Mucosa of stomach (tissue), 1 donor: ENCODE results near the gene PRKAR2A.
"Not testable (repeated sequence)": the region's sequence is repeated elsewhere in the genome, so short reads cannot be mapped to it uniquely, and the experiment has no call there.

ENCODE experiments used
- H3K27me3 ChIP-seq: one replicate; pipeline ENCODE4 v1.7.0; 2013; ENCODE audit warnings: mild to moderate bottlenecking, low read length; ENCODE audit not compliant: control insufficient read depth, insufficient read depth
- H3K36me3 ChIP-seq: one replicate; pipeline ENCODE4 v1.7.0; 2013; ENCODE audit warnings: low read length; ENCODE audit not compliant: control insufficient read depth, insufficient read depth
- H3K4me1 ChIP-seq: one replicate; pipeline ENCODE4 v1.7.0; 2013; ENCODE audit warnings: mild to moderate bottlenecking, low read length; ENCODE audit not compliant: control insufficient read depth, insufficient read depth
- H3K4me3 ChIP-seq: one replicate; pipeline ENCODE4 v1.7.0; 2013; ENCODE audit warnings: low read length
- H3K9ac ChIP-seq: one replicate; pipeline ENCODE4 v1.7.0; 2013; ENCODE audit warnings: mild to moderate bottlenecking, low read length, moderate library complexity
- H3K9me3 ChIP-seq: one replicate; pipeline ENCODE4 v1.7.0; 2013; ENCODE audit warnings: mild to moderate bottlenecking, low read length, moderate library complexity; ENCODE audit not compliant: control insufficient read depth
- donor health status: Pancreatic carcinoma.

PRKAR2A gene

DNA sequence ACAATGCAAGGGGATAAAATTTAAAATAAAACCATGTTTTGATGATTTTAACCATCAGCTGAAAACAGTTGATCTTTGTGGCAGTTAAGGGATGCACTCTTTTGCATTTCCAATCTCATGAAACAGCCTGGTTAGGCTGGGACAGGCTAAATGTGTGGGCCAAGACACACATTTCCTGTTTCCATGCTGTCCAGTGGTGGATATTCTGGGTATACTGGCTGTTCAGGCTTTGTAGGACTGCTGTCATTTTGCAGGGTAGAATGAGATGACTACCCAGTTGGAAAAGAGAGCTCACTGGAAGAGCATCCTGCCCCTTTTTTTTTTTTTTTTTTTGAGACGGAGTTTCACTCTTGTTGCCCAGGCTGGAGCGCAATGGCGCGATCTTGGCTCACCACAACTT is 88.6 kb downstream of the PRKAR2A start:
- H3K4me1 ChIP-seq = no peaks in the 10 kb centered on the region
- no peaks in the 10 kb centered on the region for H3K36me3 ChIP-seq
- H3K4me3 ChIP-seq = no peak overlapping the region
- no peaks in the 10 kb centered on the region for H3K27me3 ChIP-seq
- H3K9ac ChIP-seq = no peak overlapping the region
- no peaks in the 10 kb centered on the region for H3K9me3 ChIP-seq

DNA sequence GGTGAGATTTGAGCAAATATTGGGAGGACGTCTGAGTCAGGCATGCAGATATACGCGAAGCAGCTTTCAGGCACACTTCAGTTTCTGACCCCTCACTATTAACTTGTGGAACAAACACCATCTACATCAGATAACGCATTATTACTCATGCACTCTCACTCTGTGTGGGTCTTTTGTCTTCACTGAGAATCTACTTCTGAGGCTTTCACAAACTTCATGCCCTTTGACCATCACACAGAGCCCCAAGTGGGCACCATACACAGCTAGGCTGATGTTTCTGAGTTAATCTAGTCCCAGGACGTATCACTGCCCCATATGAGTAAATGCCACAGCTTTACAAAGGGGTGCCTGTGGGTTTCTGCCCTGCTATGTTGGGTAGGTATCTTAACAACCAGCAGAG is 91.0 kb downstream of the PRKAR2A start:
- Histone ChIP-seq H3K4me1 (no peaks in the 10 kb centered on the region), H3K36me3 (no peaks in the 10 kb centered on the region), H3K27me3 (no peaks in the 10 kb centered on the region), H3K9me3 (no peaks in the 10 kb centered on the region), H3K9ac (no peak overlapping the region), H3K4me3 (no peak overlapping the region)

DNA sequence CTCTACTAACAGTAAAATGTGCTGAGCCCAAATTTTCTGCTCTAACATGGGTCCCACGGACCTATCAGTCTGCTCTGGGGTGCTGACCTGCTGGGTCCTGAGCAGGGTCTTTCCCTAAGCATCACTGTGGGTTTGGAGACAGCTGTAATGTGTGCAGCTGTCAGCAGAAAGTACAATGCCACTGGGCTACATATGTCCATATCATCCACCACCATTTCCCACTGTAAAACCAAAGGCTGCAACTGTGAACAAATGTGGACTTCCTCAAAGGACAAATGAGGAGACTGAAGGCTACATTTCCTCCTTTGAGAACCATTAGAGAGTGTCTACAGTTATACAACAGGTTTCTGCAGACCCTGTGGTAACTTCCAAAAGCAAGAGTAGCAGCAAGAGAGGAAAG is 96.8 kb downstream of the PRKAR2A start:
- Histone ChIP-seq H3K4me3 (no peak overlapping the region), H3K9me3 (no peaks in the 10 kb centered on the region), H3K27me3 (no peaks in the 10 kb centered on the region), H3K9ac (no peak overlapping the region), H3K36me3 (no peaks in the 10 kb centered on the region), H3K4me1 (no peaks in the 10 kb centered on the region)

DNA sequence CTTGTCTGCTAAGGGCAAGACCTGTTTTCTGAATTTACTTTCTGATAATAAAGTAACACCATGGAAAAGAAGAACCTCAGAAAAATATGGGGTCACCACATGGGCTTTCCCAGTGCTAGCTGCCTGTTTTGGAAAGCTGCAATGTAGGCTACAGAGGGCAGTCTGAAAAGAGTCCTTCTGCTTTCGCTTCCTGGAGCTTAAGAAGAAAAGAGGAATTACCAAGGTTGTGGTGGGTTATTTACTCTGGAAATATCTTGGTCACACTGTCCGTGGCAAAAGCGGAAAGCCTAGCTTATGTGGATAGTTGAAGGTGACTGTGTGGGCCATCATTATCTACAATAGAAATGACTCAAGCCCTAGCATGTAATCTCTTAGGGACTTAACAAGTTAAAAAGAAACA is 98.9 kb downstream of the PRKAR2A start:
- no peaks in the 10 kb centered on the region for H3K36me3 ChIP-seq
- no peaks in the 10 kb centered on the region for H3K4me1 ChIP-seq
- no peak overlapping the region for H3K4me3 ChIP-seq
- H3K27me3 ChIP-seq = no peaks in the 10 kb centered on the region
- no peaks in the 10 kb centered on the region for H3K9me3 ChIP-seq
- no peak overlapping the region for H3K9ac ChIP-seq

DNA sequence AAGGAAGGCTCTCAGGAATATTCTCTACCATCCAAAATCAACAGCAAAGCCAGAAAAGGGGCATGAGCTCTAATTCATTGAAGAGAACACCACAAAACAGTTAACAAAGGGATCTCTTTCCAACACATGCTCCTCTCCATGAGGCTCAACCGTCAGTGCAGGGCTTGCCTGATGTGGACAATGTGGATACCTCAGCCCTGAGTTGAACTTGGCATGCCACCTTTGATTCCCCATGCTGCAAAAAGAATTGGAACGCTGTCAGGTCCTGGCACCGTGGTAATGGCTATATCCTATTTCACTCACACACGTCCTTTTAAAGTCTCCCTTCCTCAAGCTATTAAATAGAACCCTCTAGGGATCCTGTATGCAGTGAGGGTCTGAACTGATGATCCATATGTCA is 100.0 kb downstream of the PRKAR2A start:
- Histone ChIP-seq H3K9ac (no peak overlapping the region), H3K4me1 (no peaks in the 10 kb centered on the region), H3K9me3 (no peaks in the 10 kb centered on the region), H3K4me3 (no peak overlapping the region), H3K36me3 (no peaks in the 10 kb centered on the region), H3K27me3 (no peaks in the 10 kb centered on the region)

DNA sequence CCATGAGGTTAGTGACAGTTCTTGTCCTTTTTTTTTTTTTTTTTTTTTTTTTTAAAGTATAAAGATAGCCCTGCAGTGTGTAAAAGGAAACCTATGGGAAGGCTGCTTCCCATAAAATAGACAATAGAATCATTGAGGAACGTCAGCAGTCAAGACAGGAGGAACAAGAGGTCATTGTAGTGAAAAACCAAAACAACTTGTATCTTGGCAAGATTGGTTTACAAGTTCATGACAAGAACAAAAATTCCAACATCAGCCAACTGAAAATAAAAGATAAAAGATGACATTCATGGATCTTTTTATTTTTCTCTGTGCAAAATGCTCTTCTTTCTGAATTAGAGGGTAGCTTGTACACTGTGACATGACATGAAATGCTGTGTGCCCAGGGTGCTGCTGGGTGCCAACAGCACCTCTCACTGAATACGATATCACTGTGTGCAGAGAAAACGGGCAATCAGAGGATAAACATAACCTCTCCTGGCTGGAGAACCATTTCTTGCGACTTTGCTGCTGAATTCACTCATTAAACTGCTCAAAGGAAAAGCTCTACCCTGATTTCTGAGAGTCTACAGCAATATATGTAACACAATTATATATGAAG is 100.6 kb downstream of the PRKAR2A start:
- H3K36me3 ChIP-seq = no peaks in the 10 kb centered on the region
- no peak overlapping the region for H3K9ac ChIP-seq
- no peaks in the 10 kb centered on the region for H3K9me3 ChIP-seq
- H3K4me3 ChIP-seq = no peak overlapping the region
- no peaks in the 10 kb centered on the region for H3K4me1 ChIP-seq
- no peaks in the 10 kb centered on the region for H3K27me3 ChIP-seq

DNA sequence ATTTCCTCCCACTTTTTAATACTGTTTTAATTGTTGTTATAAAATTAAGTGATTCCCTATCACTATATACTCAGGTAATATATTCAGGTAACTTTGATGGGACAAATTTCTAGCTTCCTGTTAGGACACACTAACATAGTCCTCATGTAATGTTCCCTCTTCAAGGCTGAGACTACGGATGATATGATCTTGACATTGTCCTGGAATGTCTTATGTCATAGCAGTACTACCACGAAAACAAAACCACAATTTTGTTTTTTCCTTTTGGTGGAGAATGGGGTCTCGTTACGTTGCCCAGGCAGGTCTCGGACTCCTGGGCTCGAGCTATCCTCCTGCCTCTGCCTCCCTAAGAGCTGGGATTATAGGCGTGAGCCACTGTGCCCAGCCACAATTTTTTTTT is 103.9 kb downstream of the PRKAR2A start:
- Histone ChIP-seq H3K27me3 (no peaks in the 10 kb centered on the region), H3K9me3 (no peaks in the 10 kb centered on the region), H3K4me3 (no peak overlapping the region), H3K9ac (no peak overlapping the region), H3K4me1 (peaks cover 23% of the 10 kb centered on the region), H3K36me3 (no peaks in the 10 kb centered on the region)

DNA sequence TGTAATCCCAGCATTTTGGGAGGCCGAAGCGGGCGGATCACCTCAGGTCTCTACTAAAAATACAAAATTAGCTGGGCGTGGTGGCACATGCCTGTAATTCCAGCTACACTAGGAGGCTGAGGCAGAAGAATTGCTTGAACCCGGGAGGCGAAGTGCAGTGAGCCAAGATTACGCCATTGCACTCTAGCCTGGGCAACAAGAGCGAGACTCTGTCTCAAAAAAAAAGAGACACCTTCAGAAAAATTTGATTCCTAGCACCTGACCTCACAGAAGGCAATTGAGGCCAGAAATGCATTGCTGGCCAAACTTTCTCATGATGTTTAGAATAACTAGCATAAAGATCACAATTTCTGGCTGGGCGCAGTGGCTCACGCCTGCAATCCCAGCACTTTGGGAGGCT is 106.4 kb downstream of the PRKAR2A start:
- peaks cover 38% of the 10 kb centered on the region for H3K4me1 ChIP-seq
- not testable (repeated sequence) for H3K4me3 ChIP-seq, H3K36me3 ChIP-seq, H3K27me3 ChIP-seq, H3K9me3 ChIP-seq, H3K9ac ChIP-seq

DNA sequence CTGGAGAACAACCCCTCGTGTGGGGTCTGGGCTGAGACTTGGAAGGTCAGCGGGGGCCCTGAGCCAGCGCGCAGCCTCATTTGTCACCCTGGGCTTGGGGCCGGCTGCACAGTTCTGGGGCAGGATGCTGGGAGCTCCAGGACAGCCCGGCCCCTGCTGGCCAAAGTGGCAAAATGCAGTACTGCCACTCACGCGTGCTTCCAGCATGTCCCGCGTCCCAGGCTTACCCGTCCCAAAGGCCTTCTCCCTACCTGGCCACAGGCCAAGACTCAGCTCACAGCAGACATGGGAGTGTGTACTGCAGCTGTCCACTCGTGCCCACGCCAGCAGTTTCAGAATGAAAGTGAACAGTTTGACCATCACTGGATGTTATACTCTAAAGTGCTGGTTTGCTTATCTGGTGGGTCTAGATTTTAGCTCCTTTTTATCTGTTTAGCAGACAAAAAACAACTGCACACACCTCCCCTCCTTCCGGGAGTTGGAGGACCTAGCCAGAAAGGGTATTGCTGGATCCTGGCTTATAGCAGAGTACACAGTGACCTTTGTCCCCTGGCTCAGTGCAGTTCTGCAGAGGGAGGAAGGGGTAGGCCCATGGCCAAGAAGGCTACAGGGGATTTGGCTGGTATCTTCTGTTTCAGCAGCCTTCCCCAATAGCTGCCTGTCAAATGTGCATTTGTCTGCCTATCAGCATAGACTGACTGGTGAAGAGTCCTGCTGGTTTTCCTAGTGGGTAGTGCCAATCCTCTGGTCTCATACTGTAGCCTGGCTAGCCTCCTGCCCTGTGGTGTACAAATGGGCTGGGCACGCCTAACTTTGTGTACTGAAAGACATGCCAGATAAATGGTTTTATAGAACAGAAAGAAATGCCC is 107.5 kb downstream of the PRKAR2A start:
- Histone ChIP-seq H3K36me3 (no peaks in the 10 kb centered on the region), H3K9ac (peak overlapping the region; percentile 26), H3K27me3 (no peaks in the 10 kb centered on the region), H3K4me3 (peak overlapping the region; percentile 29), H3K4me1 (peaks cover 46% of the 10 kb centered on the region), H3K9me3 (no peaks in the 10 kb centered on the region)

DNA sequence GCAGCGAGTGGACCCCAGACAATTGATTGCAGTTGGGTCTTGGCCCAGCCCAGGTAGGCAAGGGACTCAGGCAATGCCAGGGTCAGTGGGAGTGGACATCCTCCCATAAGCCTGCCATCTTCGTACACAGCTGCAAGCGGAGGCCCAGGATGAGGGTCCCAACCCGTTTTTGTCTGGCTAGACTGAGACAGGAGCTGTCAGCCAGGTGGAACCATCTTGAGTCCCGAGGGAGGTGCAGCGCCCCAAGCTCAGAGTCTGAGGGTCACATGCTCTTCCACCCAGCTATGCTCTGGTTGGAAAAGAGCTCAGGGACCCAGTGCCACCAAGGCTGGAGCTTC is 108.1 kb downstream of the PRKAR2A start:
- Histone ChIP-seq H3K4me3 (peak overlapping the region; percentile 29), H3K27me3 (no peaks in the 10 kb centered on the region), H3K9ac (no peak overlapping the region), H3K4me1 (peaks cover 47% of the 10 kb centered on the region), H3K9me3 (no peaks in the 10 kb centered on the region), H3K36me3 (no peaks in the 10 kb centered on the region)

DNA sequence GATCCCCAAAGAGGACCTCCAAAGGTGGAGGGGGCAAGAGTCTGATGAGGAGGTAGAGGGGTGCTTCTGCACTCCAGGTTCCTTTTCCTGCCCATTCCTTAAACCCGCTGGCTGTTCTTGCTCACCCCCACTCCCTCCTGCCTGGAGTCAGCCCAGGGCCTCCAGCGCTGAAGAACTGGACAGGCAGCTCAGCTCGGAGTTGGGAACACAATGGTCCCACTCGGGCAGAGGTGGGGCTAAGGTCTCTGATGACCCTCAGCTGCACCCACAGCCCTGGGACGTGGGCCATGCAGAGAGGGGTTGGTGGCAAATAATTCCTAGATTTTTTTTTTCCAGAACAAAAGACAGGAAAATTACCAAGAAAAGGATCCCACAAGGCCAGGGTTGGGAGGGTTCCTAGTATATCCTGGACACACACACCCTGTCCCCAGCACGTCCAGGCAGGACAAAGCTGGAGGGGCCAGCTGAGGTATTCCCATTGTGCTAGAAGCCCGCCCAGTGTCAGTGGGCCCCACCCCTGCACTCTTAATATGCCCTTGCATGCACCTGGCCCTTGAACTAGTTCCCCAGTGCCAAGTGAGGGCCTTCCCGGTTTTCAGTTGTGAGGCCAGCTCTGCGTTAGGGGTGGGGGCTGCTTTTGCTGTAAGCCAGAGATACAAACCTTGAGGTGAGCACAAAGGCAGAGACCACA is 108.6 kb downstream of the PRKAR2A start:
- H3K9me3 ChIP-seq = no peaks in the 10 kb centered on the region
- no peaks in the 10 kb centered on the region for H3K36me3 ChIP-seq
- H3K4me3 ChIP-seq = no peak overlapping the region
- peaks cover 47% of the 10 kb centered on the region for H3K4me1 ChIP-seq
- H3K9ac ChIP-seq = no peak overlapping the region
- no peaks in the 10 kb centered on the region for H3K27me3 ChIP-seq

DNA sequence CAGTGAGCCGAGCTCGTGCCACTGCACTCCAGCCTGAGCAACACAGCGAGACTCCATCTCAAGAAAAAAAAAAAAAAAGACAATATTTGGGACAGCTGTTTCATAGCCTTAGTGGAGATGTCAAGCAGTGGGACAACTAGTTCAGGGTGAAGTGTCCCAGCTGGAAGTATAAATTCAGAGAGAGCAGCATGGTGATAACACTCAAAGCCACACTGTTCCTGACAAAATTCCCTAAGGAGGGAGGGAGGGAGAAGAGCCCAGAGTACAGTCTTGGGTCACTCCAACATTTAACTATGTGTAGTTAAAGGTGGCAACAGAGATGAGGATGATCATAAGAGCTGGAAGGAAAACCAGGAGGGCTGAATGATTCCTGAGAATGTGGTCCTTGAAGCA is 109.5 kb downstream of the PRKAR2A start:
- Histone ChIP-seq H3K9me3 (no peaks in the 10 kb centered on the region), H3K4me1 (peaks cover 47% of the 10 kb centered on the region), H3K27me3 (no peaks in the 10 kb centered on the region), H3K9ac (no peak overlapping the region), H3K4me3 (no peak overlapping the region), H3K36me3 (no peaks in the 10 kb centered on the region)
